Gastroesophageal sphincter (tissue), 3 donors: ENCODE results near the gene RBKS.

Experiments used
- POLR2A ChIP-seq, 2 donors: fragments of 450-650 bp; IDR thresholded peaks; one replicate each; pipeline ENCODE4 v1.6.1; 2017; ENCODE audit warnings: antibody characterized with exemption in 2 of 2, mild to moderate bottlenecking in 2 of 2, moderate library complexity in 1 of 2
- POLR2AphosphoS5 ChIP-seq: sonication (generic); formaldehyde crosslinking; IDR thresholded peaks from one replicate; pipeline ENCODE4 v1.6.1; 2017; ENCODE audit warnings: antibody characterized with exemption
- TF ChIP-seq, protein P1 (sequence below), 4 experiments: fragments of 200-600 bp in 2 of 4; fragments of 450-650 bp in 2 of 4; sonication (generic) in 1 of 4; IDR thresholded peaks; one replicate each; pipeline ENCODE4 v1.5.1; 2017 to 2019; ENCODE audit warnings: antibody characterized with exemption in 4 of 4, mild to moderate bottlenecking in 2 of 4, moderate library complexity in 2 of 4

DNA sequence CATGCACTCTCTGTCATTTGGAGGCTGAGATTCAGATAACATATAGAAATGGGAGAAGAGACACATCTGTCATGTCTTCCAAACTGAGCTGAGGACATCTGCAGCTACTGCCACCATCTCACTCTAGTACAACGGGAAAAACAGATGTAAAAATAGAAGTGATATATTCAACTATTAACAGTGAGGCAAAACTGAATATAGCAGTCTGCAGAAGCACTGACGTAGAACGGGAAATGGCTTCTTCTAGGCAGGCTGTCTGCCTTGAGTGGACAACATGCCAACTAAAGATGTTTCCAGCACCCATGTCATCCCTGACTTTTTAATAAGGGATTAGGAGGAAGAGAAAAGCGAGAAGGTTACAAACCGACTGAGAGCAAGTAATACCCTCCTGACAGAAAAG is 67.1 kb downstream of the RBKS start:
- TF ChIP-seq, protein P1, sequence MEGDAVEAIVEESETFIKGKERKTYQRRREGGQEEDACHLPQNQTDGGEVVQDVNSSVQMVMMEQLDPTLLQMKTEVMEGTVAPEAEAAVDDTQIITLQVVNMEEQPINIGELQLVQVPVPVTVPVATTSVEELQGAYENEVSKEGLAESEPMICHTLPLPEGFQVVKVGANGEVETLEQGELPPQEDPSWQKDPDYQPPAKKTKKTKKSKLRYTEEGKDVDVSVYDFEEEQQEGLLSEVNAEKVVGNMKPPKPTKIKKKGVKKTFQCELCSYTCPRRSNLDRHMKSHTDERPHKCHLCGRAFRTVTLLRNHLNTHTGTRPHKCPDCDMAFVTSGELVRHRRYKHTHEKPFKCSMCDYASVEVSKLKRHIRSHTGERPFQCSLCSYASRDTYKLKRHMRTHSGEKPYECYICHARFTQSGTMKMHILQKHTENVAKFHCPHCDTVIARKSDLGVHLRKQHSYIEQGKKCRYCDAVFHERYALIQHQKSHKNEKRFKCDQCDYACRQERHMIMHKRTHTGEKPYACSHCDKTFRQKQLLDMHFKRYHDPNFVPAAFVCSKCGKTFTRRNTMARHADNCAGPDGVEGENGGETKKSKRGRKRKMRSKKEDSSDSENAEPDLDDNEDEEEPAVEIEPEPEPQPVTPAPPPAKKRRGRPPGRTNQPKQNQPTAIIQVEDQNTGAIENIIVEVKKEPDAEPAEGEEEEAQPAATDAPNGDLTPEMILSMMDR (IDR thresholded peaks at IDR 0.05), result no peak
- no peak for TF ChIP-seq POLR2A (IDR thresholded peaks at IDR 0.05)
- no peak for TF ChIP-seq POLR2AphosphoS5
